ENCODE measurements around the gene OR6M1. TPM values are rescaled to one million over a fixed set of nuclear protein-coding genes. Genes with fewer than 3 reads are reported as not detected.

Gene OR6M1
- total and polyA plus RNA-seq, 2 of the 4 experiments (the other 2 are of a cell fraction), result not detected

- no TSS peak for BruUV-seq (replicated peaks)
- Histone ChIP-seq H3K79me1 (ENCODE audit: low read depth in 1 of 2, low read length in 2 of 2) (no peaks in the 10 kb centered on the region), H3K9me1 (ENCODE audit: insufficient read depth, low read length) (no peaks in the 10 kb centered on the region), H3K27me3 (ENCODE audit: control insufficient read depth, insufficient read depth, low read length) (peaks cover 5% of the 10 kb centered on the region), H3K9ac (ENCODE audit: low read depth, low read length) (no peak overlapping the region), H2BK120ac (ENCODE audit: low read depth, low read length) (no peak overlapping the region), H4K20me1 (ENCODE audit: insufficient read depth, low read length) (no peaks in the 10 kb centered on the region), H2BK5ac (ENCODE audit: low read depth, low read length, poor library complexity, severe bottlenecking) (no peak overlapping the region), H2BK15ac (ENCODE audit: low read depth, low read length) (no peak overlapping the region), H3K9me3 (ENCODE audit: control insufficient read depth, insufficient read depth, low read length) (no peaks in the 10 kb centered on the region), H4K5ac (ENCODE audit: low read depth, low read length) (no peak overlapping the region), H3K27ac (ENCODE audit: insufficient read depth, low read length) (no peak overlapping the region), H3K23ac (ENCODE audit: low read depth, low read length) (no peak overlapping the region), H2AK5ac (ENCODE audit: low read depth, low read length) (no peak overlapping the region), H3K4me3 (ENCODE audit: insufficient read depth, low read depth, low read length) (no peak overlapping the region), H3K14ac (replicated peaks; ENCODE audit: low read depth, low read length) (no peak overlapping the region), H3K4me2 (ENCODE audit: low read depth, low read length) (no peak overlapping the region), H3K4me1 (ENCODE audit: control insufficient read depth, insufficient read depth, low read length) (no peaks in the 10 kb centered on the region), H3K56ac (ENCODE audit: extremely low read depth, insufficient read depth, low read length) (no peak overlapping the region), H2AFZ (replicated peaks; ENCODE audit: low read length, poor library complexity) (no peak overlapping the region), H3K36me3 (ENCODE audit: control insufficient read depth, insufficient read depth, low read length) (no peaks in the 10 kb centered on the region), H2AK9ac (replicated peaks; ENCODE audit: low read depth, low read length, poor library complexity) (no peak overlapping the region), H3K18ac (ENCODE audit: low read depth, low read length) (no peak overlapping the region), H4K91ac (ENCODE audit: insufficient read depth, low read depth, low read length) (no peak overlapping the region), H2BK20ac (ENCODE audit: low read depth, low read length) (no peak overlapping the region), H3K4ac (ENCODE audit: low read depth, low read length) (no peak overlapping the region), H4K8ac (ENCODE audit: low read depth in 2 of 2, low read length in 2 of 2) (no peak overlapping the region)
- intact Hi-C loops (cut with micrococcal nuclease) (no loop called here), in situ Hi-C loops (cut with MboI; ENCODE audit: low sequenced_read_pairs) (no loop called here), dilution Hi-C loops (cut with HindIII; ENCODE audit: low sequenced_read_pairs, unreplicated experiment) (no loop called here)
- no CpG with 5 or more reads among the region's 3 CpGs for WGBS, 2 experiments (ENCODE audit: extremely low coverage in 2 of 2, insufficient read length in 1 of 2)
- ChIA-PET POLR2A (ENCODE audit: unreplicated experiment) (no interaction called here), CTCF (interaction anchor here (0.6 kb wide), 1 partner anchor 124 kb away, joined by 5 read pairs; no protein-coding TSS in a partner anchor)
- TF ChIP-seq, protein P1, sequence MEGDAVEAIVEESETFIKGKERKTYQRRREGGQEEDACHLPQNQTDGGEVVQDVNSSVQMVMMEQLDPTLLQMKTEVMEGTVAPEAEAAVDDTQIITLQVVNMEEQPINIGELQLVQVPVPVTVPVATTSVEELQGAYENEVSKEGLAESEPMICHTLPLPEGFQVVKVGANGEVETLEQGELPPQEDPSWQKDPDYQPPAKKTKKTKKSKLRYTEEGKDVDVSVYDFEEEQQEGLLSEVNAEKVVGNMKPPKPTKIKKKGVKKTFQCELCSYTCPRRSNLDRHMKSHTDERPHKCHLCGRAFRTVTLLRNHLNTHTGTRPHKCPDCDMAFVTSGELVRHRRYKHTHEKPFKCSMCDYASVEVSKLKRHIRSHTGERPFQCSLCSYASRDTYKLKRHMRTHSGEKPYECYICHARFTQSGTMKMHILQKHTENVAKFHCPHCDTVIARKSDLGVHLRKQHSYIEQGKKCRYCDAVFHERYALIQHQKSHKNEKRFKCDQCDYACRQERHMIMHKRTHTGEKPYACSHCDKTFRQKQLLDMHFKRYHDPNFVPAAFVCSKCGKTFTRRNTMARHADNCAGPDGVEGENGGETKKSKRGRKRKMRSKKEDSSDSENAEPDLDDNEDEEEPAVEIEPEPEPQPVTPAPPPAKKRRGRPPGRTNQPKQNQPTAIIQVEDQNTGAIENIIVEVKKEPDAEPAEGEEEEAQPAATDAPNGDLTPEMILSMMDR (conservative IDR thresholded peaks at IDR 0.05; ENCODE audit: low read depth, low read length), result no peak
- TF ChIP-seq MXI1 (IDR thresholded peaks at IDR 0.05; ENCODE audit: borderline replicate concordance, low read depth, low read length) (no peak), FOS (IDR thresholded peaks at IDR 0.05; ENCODE audit: low read depth, low read length) (no peak), MAZ (IDR thresholded peaks at IDR 0.05; ENCODE audit: borderline replicate concordance, low read depth, low read length) (no peak)
- no peak for ATAC-seq (ENCODE audit: low read depth)
- no peak for DNase-seq
These were observed 48.2 kb downstream of the OR6M1 start for GRCh38 chr11:123757976-123758375.
